Trophoblast cell (in vitro differentiated cells and primary cell): ENCODE measurements around the gene ARFGAP1.

Experiments used
- DNase-seq, 2 donors: peaks; one replicate each; pipeline ENCODE4 v3.0.0-alpha.2; 2016
- H2AFZ ChIP-seq: 2 replicates; pipeline ENCODE4 v1.6.1; 2013; ENCODE audit warnings: low read length, moderate library complexity, mild to moderate bottlenecking; ENCODE audit not compliant: insufficient read depth, poor library complexity
- H2AK5ac ChIP-seq: 2 replicates; pipeline ENCODE4 v1.6.1; 2013; ENCODE audit warnings: mild to moderate bottlenecking, low read length
- H2BK120ac ChIP-seq: 2 replicates; pipeline ENCODE4 v1.6.1; 2013; ENCODE audit warnings: low read length, mild to moderate bottlenecking, moderate library complexity; ENCODE audit not compliant: insufficient read depth, poor library complexity
- H2BK12ac ChIP-seq: 2 replicates; pipeline ENCODE4 v1.6.1; 2013; ENCODE audit warnings: mild to moderate bottlenecking, low read length, moderate library complexity
- H2BK5ac ChIP-seq: 2 replicates; pipeline ENCODE4 v1.6.1; 2013; ENCODE audit warnings: low read length, low read depth, moderate library complexity, mild to moderate bottlenecking; ENCODE audit not compliant: poor library complexity
- H3K14ac ChIP-seq: 2 replicates; pipeline ENCODE4 v1.6.1; 2013; ENCODE audit warnings: mild to moderate bottlenecking, low read length
- H3K18ac ChIP-seq: 2 replicates; pipeline ENCODE4 v1.6.1; 2013; ENCODE audit warnings: mild to moderate bottlenecking, low read length
- H3K23ac ChIP-seq: 2 replicates; pipeline ENCODE4 v1.6.1; 2013; ENCODE audit warnings: low read length
- H3K27ac ChIP-seq: 2 replicates; pipeline ENCODE4 v1.5.1; 2013; ENCODE audit warnings: low read depth, mild to moderate bottlenecking, inconsistent platforms, low read length, moderate library complexity
- H3K27me3 ChIP-seq: 2 replicates; pipeline ENCODE4 v1.6.1; 2013; ENCODE audit warnings: inconsistent platforms, mild to moderate bottlenecking, low read length, moderate library complexity; ENCODE audit not compliant: insufficient read depth
- H3K36me3 ChIP-seq, 2 experiments: 1 replicate in 1 of 2; 2 replicates in 1 of 2; pipeline ENCODE4 v1.6.1; 2013; ENCODE audit warnings: low read length in 2 of 2, mild to moderate bottlenecking in 2 of 2, moderate library complexity in 1 of 2; ENCODE audit not compliant: insufficient read depth in 2 of 2, control insufficient read depth in 1 of 2
- H3K4ac ChIP-seq: 2 replicates; pipeline ENCODE4 v1.6.1; 2013; ENCODE audit warnings: low read depth, mild to moderate bottlenecking, low read length, moderate library complexity
- H3K4me1 ChIP-seq, 2 experiments: 1 replicate in 1 of 2; 2 replicates in 1 of 2; pipeline ENCODE4 v1.6.1; 2013; ENCODE audit warnings: low read length in 2 of 2, mild to moderate bottlenecking in 2 of 2, moderate library complexity in 1 of 2; ENCODE audit not compliant: insufficient read depth in 2 of 2, control insufficient read depth in 1 of 2
- H3K4me2 ChIP-seq: 2 replicates; pipeline ENCODE4 v1.6.1; 2013; ENCODE audit warnings: inconsistent platforms, mild to moderate bottlenecking, low read length, moderate library complexity
- H3K4me3 ChIP-seq: 2 replicates; pipeline ENCODE4 v1.5.1; 2013; ENCODE audit warnings: mild to moderate bottlenecking, low read depth, low read length, inconsistent platforms
- H3K79me1 ChIP-seq: one replicate; pipeline ENCODE4 v1.6.1; 2013; ENCODE audit warnings: low read length
- H3K79me2 ChIP-seq: 2 replicates; pipeline ENCODE4 v1.6.1; 2013; ENCODE audit warnings: low read length, mild to moderate bottlenecking; ENCODE audit not compliant: control insufficient read depth, insufficient read depth, poor library complexity
- H3K9ac ChIP-seq: 2 replicates; pipeline ENCODE4 v1.6.1; 2013; ENCODE audit warnings: mild to moderate bottlenecking, low read length
- H3K9me3 ChIP-seq: 2 replicates; pipeline ENCODE4 v1.6.1; 2013; ENCODE audit warnings: low read depth, mild to moderate bottlenecking, control low read depth, inconsistent platforms, low read length; ENCODE audit not compliant: insufficient read depth
- H4K12ac ChIP-seq: 2 replicates; pipeline ENCODE4 v1.6.1; 2013; ENCODE audit warnings: low read depth, mild to moderate bottlenecking, low read length, moderate library complexity
- H4K8ac ChIP-seq: 2 replicates; pipeline ENCODE4 v1.6.1; 2013; ENCODE audit warnings: low read depth, mild to moderate bottlenecking, low read length, moderate library complexity
- H4K91ac ChIP-seq: one replicate; pipeline ENCODE4 v1.6.1; 2013; ENCODE audit warnings: low read depth, mild to moderate bottlenecking, low read length, moderate library complexity
- WGBS: extraction: QIAGEN DNeasy Blood & Tissue Kit; methylation state at CpG from one replicate; pipeline ENCODE4 v1.1.7; 2013; ENCODE audit warnings: missing lambda C conversion rate; ENCODE audit not compliant: insufficient read length, insufficient coverage; ENCODE audit errors: extremely low coverage; 5-methylcytosine and 5-hydroxymethylcytosine counted together

The ARFGAP1 gene

DNA sequence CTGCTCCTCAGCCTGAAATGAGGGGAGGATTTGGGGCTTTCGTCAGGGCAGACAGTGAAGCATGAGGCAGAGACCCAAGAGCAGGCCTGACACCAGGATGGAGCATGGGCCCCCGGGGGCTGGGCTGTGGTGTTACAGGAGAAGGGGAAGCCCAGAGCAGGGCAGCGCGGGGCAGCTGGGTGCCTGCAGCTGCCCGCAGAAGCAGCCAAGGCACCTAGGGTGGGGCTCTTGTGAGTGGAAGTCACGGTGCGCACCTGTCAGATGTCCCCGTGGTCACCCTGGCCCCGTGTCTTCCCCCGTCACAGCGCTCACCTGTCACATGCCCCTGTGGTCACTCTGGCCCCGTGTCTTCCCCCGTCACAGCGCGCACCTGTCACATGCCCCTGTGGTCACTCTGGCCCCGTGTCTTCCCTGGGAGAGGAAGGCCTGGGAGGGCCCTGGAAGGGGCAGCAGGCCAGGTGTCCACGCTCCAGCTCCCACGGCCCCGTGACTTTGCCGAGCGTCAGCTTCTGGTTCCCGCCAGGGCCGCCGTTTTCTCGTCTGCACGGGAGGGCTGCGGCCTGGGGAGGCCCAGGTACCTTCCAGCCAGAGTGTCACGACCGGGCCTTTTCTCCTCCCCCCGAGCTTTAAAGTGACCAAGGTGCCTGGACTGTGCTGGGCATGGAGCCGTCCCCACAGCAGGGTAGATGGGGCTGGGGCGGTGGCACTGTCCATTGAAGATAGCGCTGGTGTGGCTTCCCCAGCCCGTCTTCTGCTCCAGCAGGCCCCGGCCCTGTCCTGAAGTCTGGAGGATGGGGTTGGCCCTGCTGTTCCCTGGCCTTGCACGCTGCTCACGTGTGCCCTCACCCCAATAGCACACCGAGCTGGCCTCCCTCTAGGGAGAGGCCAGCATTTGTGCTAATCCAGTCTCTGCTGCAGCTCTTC, 9.4 kb downstream of the ARFGAP1 start:
- no peak overlapping the region for H3K4ac ChIP-seq
- no peak overlapping the region for H4K8ac ChIP-seq
- H3K9me3 ChIP-seq, result peaks cover 7% of the 10 kb centered on the region
- H3K36me3 ChIP-seq, result peaks cover 97 to 98% of the 10 kb centered on the region in 2 experiments
- H3K4me1 ChIP-seq, result no peaks in the 10 kb centered on the region
- no peak overlapping the region for H2BK5ac ChIP-seq
- no peak overlapping the region for H2BK120ac ChIP-seq
- H2AK5ac ChIP-seq, result no peak overlapping the region
- no peaks in the 10 kb centered on the region for H3K27me3 ChIP-seq
- no peak overlapping the region for H4K12ac ChIP-seq
- H3K18ac ChIP-seq, result no peak overlapping the region
- H3K9ac ChIP-seq, result no peak overlapping the region
- no peak overlapping the region for H2AFZ ChIP-seq
- H4K91ac ChIP-seq, result no peak overlapping the region
- no CpG with 5 or more reads among the region's 38 CpGs for WGBS
- no peaks in the 10 kb centered on the region for H3K79me2 ChIP-seq
- H3K23ac ChIP-seq, result no peak overlapping the region
- H3K4me2 ChIP-seq, result no peak overlapping the region
- H3K27ac ChIP-seq, result no peak overlapping the region
- no peak overlapping the region for H3K14ac ChIP-seq
- H2BK12ac ChIP-seq, result no peak overlapping the region
- no peak for DNase-seq
- no peaks in the 10 kb centered on the region for H3K79me1 ChIP-seq
- no peak overlapping the region for H3K4me3 ChIP-seq

GRCh38 chr20:63282946-63283345, 10.3 kb downstream of the ARFGAP1 start:
- no CpG with 5 or more reads among the region's 17 CpGs for WGBS
- H3K4me1 ChIP-seq, result no peaks in the 10 kb centered on the region
- no peak overlapping the region for H4K8ac ChIP-seq
- no peak overlapping the region for H3K4me2 ChIP-seq
- H3K79me1 ChIP-seq, result no peaks in the 10 kb centered on the region
- H4K12ac ChIP-seq, result no peak overlapping the region
- H2BK5ac ChIP-seq, result no peak overlapping the region
- no peak overlapping the region for H2BK120ac ChIP-seq
- H3K9ac ChIP-seq, result no peak overlapping the region
- no peak overlapping the region for H4K91ac ChIP-seq
- no peak overlapping the region for H3K18ac ChIP-seq
- no peak overlapping the region for H3K14ac ChIP-seq
- H3K27ac ChIP-seq, result no peak overlapping the region
- H3K4me3 ChIP-seq, result no peak overlapping the region
- no peaks in the 10 kb centered on the region for H3K79me2 ChIP-seq
- H2AFZ ChIP-seq, result no peak overlapping the region
- H3K9me3 ChIP-seq, result peaks cover 2% of the 10 kb centered on the region
- H3K36me3 ChIP-seq, result peaks cover 97 to 98% of the 10 kb centered on the region in 2 experiments
- DNase-seq, result no peak
- no peak overlapping the region for H3K4ac ChIP-seq
- H2AK5ac ChIP-seq, result no peak overlapping the region
- H2BK12ac ChIP-seq, result no peak overlapping the region
- no peaks in the 10 kb centered on the region for H3K27me3 ChIP-seq
- H3K23ac ChIP-seq, result no peak overlapping the region

GRCh38 chr20:63283397-63284082, 10.9 kb downstream of the ARFGAP1 start:
- no peak overlapping the region for H3K4ac ChIP-seq
- no peak overlapping the region for H2BK120ac ChIP-seq
- no peak for DNase-seq
- H3K4me1 ChIP-seq, result no peaks in the 10 kb centered on the region
- H2BK5ac ChIP-seq, result no peak overlapping the region
- no peak overlapping the region for H2BK12ac ChIP-seq
- H3K36me3 ChIP-seq, result peaks cover 97 to 98% of the 10 kb centered on the region in 2 experiments
- H3K9ac ChIP-seq, result no peak overlapping the region
- H3K27ac ChIP-seq, result no peak overlapping the region
- no peaks in the 10 kb centered on the region for H3K79me1 ChIP-seq
- no peak overlapping the region for H3K4me2 ChIP-seq
- no peak overlapping the region for H2AK5ac ChIP-seq
- peak overlapping the region; percentile 45 for H4K12ac ChIP-seq
- H4K91ac ChIP-seq, result no peak overlapping the region
- no peak overlapping the region for H3K4me3 ChIP-seq
- H3K27me3 ChIP-seq, result no peaks in the 10 kb centered on the region
- H3K23ac ChIP-seq, result no peak overlapping the region
- no CpG with 5 or more reads among the region's 33 CpGs for WGBS
- no peak overlapping the region for H3K18ac ChIP-seq
- H3K14ac ChIP-seq, result no peak overlapping the region
- no peak overlapping the region for H2AFZ ChIP-seq
- H4K8ac ChIP-seq, result no peak overlapping the region
- peaks cover 2% of the 10 kb centered on the region for H3K9me3 ChIP-seq
- H3K79me2 ChIP-seq, result no peaks in the 10 kb centered on the region

DNA sequence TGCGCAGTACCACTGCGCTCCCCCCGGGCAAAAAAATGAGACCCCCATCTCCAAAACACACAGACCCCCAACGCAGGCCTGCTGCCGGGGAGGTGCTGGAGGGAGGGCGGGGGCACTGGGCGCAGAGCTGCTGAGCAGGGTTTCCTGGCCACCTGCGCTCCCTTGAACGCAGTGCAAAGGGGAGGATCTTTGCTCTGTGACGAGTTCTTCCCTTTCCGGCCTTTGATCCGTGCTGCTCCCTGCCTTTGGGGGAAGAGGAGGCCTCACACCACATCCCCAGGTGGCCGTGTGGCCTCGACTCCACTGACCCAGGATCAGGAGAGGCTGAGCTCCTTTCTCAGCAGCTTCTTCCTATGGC, 11.4 kb downstream of the ARFGAP1 start:
- Histone ChIP-seq H2BK12ac (no peak overlapping the region), H3K79me1 (no peaks in the 10 kb centered on the region), H2AFZ (no peak overlapping the region), H3K9me3 (peaks cover 2% of the 10 kb centered on the region), H3K4ac (no peak overlapping the region), H3K9ac (no peak overlapping the region), H3K18ac (no peak overlapping the region), H3K27me3 (no peaks in the 10 kb centered on the region), H3K36me3 (peaks cover 98% of the 10 kb centered on the region in 2 experiments), H3K79me2 (no peaks in the 10 kb centered on the region), H3K14ac (no peak overlapping the region), H2BK120ac (no peak overlapping the region), H4K12ac (no peak overlapping the region), H3K27ac (no peak overlapping the region), H3K23ac (no peak overlapping the region), H2BK5ac (no peak overlapping the region), H3K4me3 (no peak overlapping the region), H4K8ac (no peak overlapping the region), H4K91ac (no peak overlapping the region), H3K4me1 (no peaks in the 10 kb centered on the region), H2AK5ac (no peak overlapping the region), H3K4me2 (no peak overlapping the region)
- WGBS, result no CpG with 5 or more reads among the region's 14 CpGs
- DNase-seq, result no peak
